ENCODE data around the gene AHI1. TPM values are rescaled to one million over a fixed set of nuclear protein-coding genes. Genes with fewer than 3 reads are reported as not detected.

AHI1 gene
- total RNA-seq, 1 donor from 2014 or later, result 5.4 TPM

DNA sequence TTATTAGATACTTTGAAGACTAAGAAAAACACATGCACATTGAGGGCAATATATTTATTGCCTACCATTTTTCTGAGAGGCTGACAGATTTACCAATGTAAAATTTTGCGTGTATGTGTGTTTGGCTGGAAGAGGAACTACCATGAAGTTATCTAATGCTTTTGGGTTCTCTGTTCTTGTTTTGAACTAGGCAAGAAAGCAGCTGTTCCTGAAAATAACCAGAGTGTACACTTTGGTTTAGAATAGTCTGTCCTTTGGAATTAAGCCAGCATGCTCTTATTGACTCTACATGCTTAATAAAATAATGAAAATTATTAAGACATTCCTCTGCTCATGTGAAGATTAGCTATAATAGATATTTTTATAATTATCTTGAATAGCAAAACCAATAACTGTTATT, 187.2 kb downstream of the AHI1 start:
- H3K36me3 ChIP-seq, result no peaks in the 10 kb centered on the region
- H3K27me3 ChIP-seq, result no peaks in the 10 kb centered on the region
- no peak overlapping the region for H3K27ac ChIP-seq
- H3K4me3 ChIP-seq, result no peak overlapping the region
- no peak for DNase-seq (ENCODE audit: low spot score in 2 of 2)
- intact Hi-C loops (cut with DNase I), result no loop called here
- H3K4me1 ChIP-seq, result no peaks in the 10 kb centered on the region
- no peak for TF ChIP-seq CTCF (IDR thresholded peaks at IDR 0.05)
- no peaks in the 10 kb centered on the region for H3K9me3 ChIP-seq

- no peaks in the 10 kb centered on the region for H3K27me3 ChIP-seq
- no peak overlapping the region for H3K27ac ChIP-seq
- no peak for TF ChIP-seq CTCF (IDR thresholded peaks at IDR 0.05)
- DNase-seq (ENCODE audit: low spot score in 2 of 2), result no peak
- H3K36me3 ChIP-seq, result no peaks in the 10 kb centered on the region
- intact Hi-C loops (cut with DNase I), result no loop called here
- no peak overlapping the region for H3K4me3 ChIP-seq
- H3K9me3 ChIP-seq, result no peaks in the 10 kb centered on the region
- no peaks in the 10 kb centered on the region for H3K4me1 ChIP-seq
Measured at GRCh38 chr6:135306740-135307420, 190.7 kb downstream of the AHI1 start.

DNA sequence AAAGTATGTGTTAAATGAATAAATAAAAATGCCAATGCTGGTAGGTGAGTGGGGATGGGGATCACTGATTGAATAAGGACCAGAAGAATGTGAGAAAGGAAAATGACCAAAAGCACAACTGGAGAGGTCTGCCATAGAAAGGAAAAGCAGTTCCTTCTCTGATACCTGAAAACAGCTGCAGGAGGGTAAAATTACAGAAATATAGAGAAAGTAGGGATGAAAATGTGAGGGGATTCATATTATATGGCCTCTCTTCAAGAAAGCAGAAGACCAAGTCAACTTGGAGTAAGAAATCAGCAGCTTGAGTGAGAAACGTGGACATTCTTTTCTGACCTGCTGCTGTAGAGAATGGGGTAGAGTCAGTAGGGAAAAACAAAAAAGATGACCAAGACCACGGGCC, 191.4 kb downstream of the AHI1 start:
- Histone ChIP-seq H3K4me1 (no peaks in the 10 kb centered on the region), H3K9me3 (no peaks in the 10 kb centered on the region), H3K27me3 (no peaks in the 10 kb centered on the region), H3K36me3 (no peaks in the 10 kb centered on the region), H3K4me3 (no peak overlapping the region), H3K27ac (no peak overlapping the region)
- no peak for TF ChIP-seq CTCF (IDR thresholded peaks at IDR 0.05)
- DNase-seq (ENCODE audit: low spot score in 2 of 2), result no peak
- intact Hi-C loops (cut with DNase I), result no loop called here

GRCh38 chr6:135305684-135306083, 191.9 kb downstream of the AHI1 start:
- H3K36me3 ChIP-seq, result no peaks in the 10 kb centered on the region
- no peaks in the 10 kb centered on the region for H3K9me3 ChIP-seq
- no peak for DNase-seq (ENCODE audit: low spot score in 2 of 2)
- no peak for TF ChIP-seq CTCF (IDR thresholded peaks at IDR 0.05)
- no peaks in the 10 kb centered on the region for H3K4me1 ChIP-seq
- no peak overlapping the region for H3K4me3 ChIP-seq
- intact Hi-C loops (cut with DNase I), result no loop called here
- H3K27me3 ChIP-seq, result no peaks in the 10 kb centered on the region
- H3K27ac ChIP-seq, result no peak overlapping the region

- Histone ChIP-seq H3K36me3 (peaks cover 0 to 1% of the 10 kb centered on the region in 2 donors), H3K27ac (no peak overlapping the region), H3K9me3 (no peaks in the 10 kb centered on the region), H3K4me3 (no peak overlapping the region), H3K4me1 (no peaks in the 10 kb centered on the region), H3K27me3 (no peaks in the 10 kb centered on the region)
- no peak for TF ChIP-seq CTCF (IDR thresholded peaks at IDR 0.05)
- DNase-seq (ENCODE audit: low spot score in 2 of 2), result no peak
- intact Hi-C loops (cut with DNase I), result no loop called here
Measured at GRCh38 chr6:135304883-135305282, 192.7 kb downstream of the AHI1 start.

GRCh38 chr6:135301304-135301703, 196.2 kb downstream of the AHI1 start:
- H3K4me1 ChIP-seq, result no peaks in the 10 kb centered on the region
- H3K36me3 ChIP-seq, result peaks cover 0 to 5% of the 10 kb centered on the region in 2 donors
- no peaks in the 10 kb centered on the region for H3K9me3 ChIP-seq
- H3K4me3 ChIP-seq, result no peak overlapping the region
- no peak for TF ChIP-seq CTCF (IDR thresholded peaks at IDR 0.05)
- no peak overlapping the region for H3K27ac ChIP-seq
- no peaks in the 10 kb centered on the region for H3K27me3 ChIP-seq
- DNase-seq (ENCODE audit: low spot score in 2 of 2), result no peak
- intact Hi-C loops (cut with DNase I), result no loop called here

Data from ascending aorta (tissue), 2 donors.